Naive thymus-derived CD4-positive, alpha-beta T cell (primary cell): Measurements from ENCODE around the gene MAP6. TPM values are rescaled to one million over a fixed set of nuclear protein-coding genes. Genes with fewer than 3 reads are reported as not detected.

Experiments used
- ATAC-seq: fragments of 150-1000 bp; cut with Tn5 transposase; 2 replicates; pipeline ENCODE4 v1.10.0; 2021; ENCODE audit warnings: mild to moderate bottlenecking, moderate library complexity
- CTCF ChIA-PET: fragments of 350-600 bp; sonication (Branson Sonifier 250); formaldehyde crosslinking; loops from one replicate; lab custom pipeline; 2021; ENCODE audit warnings: antibody characterized with exemption; lab: Charles Lee
- POLR2A ChIA-PET: fragments of 350-600 bp; sonication (Branson Sonifier 250); formaldehyde crosslinking; loops from one replicate; lab custom pipeline; 2021; ENCODE audit warnings: antibody characterized with exemption, inconsistent platforms; lab: Charles Lee
- DNase-seq, 9 donors: peaks; one replicate each; pipeline versions ENCODE4 v3.0.0 to v3.0.0-alpha.2; 2020 to 2022; ENCODE audit warnings: mixed read lengths in 1 of 9
- H3K27ac ChIP-seq: one replicate; pipeline ENCODE4 v1.7.0; 2013; ENCODE audit warnings: mild to moderate bottlenecking, low read depth, low read length, moderate library complexity
- H3K27me3 ChIP-seq, 2 donors: one replicate each; pipeline ENCODE4 v1.7.0; 2013; ENCODE audit warnings: low read length in 2 of 2, mild to moderate bottlenecking in 2 of 2, moderate library complexity in 2 of 2; ENCODE audit not compliant: control insufficient read depth in 2 of 2, insufficient read depth in 2 of 2
- H3K36me3 ChIP-seq, 3 experiments: 1 replicate in 2 of 3; 2 replicates in 1 of 3; pipeline ENCODE4 v1.7.0; 2013; ENCODE audit warnings: low read length in 3 of 3, mild to moderate bottlenecking in 3 of 3, moderate library complexity in 1 of 3; ENCODE audit not compliant: insufficient read depth in 3 of 3, control insufficient read depth in 2 of 3
- H3K4me1 ChIP-seq, 2 donors: one replicate each; pipeline ENCODE4 v1.7.0; 2013; ENCODE audit warnings: low read length in 2 of 2, mild to moderate bottlenecking in 2 of 2, moderate library complexity in 1 of 2; ENCODE audit not compliant: control insufficient read depth in 2 of 2, insufficient read depth in 2 of 2
- H3K4me3 ChIP-seq: 2 replicates; pipeline ENCODE4 v1.7.0; 2013; ENCODE audit warnings: mild to moderate bottlenecking, low read length
- H3K9me3 ChIP-seq, 3 experiments: 1 replicate in 2 of 3; 2 replicates in 1 of 3; pipeline ENCODE4 v1.7.0; 2013; ENCODE audit warnings: low read length in 3 of 3; ENCODE audit not compliant: control insufficient read depth in 2 of 3
- H3K27ac Mint-ChIP-seq, 9 donors: one replicate each; pipeline ENCODE4 v1.8.0; 2020 to 2022; ENCODE audit warnings: mixed read lengths in 9 of 9, mild to moderate bottlenecking in 8 of 9, moderate library complexity in 5 of 9, inconsistent platforms in 2 of 9
- H3K27me3 Mint-ChIP-seq, 5 donors: one replicate each; pipeline ENCODE4 v1.8.0; 2021 to 2022; ENCODE audit warnings: mixed read lengths in 5 of 5, mild to moderate bottlenecking in 1 of 5
- H3K36me3 Mint-ChIP-seq, 5 donors: one replicate each; pipeline ENCODE4 v1.8.0; 2020 to 2022; ENCODE audit warnings: mixed read lengths in 5 of 5, mild to moderate bottlenecking in 3 of 5, inconsistent platforms in 1 of 5
- H3K4me1 Mint-ChIP-seq, 7 donors: one replicate each; pipeline ENCODE4 v1.8.0; 2020 to 2022; ENCODE audit warnings: mixed read lengths in 7 of 7, mild to moderate bottlenecking in 3 of 7, inconsistent platforms in 1 of 7
- H3K4me3 Mint-ChIP-seq, 10 donors: one replicate each; pipeline ENCODE4 v1.8.0; 2020 to 2022; ENCODE audit warnings: mild to moderate bottlenecking in 10 of 10, mixed read lengths in 10 of 10, moderate library complexity in 6 of 10, inconsistent platforms in 2 of 10
- H3K9me3 Mint-ChIP-seq, 11 donors: one replicate each; pipeline ENCODE4 v1.8.0; 2020 to 2022; ENCODE audit warnings: mixed read lengths in 11 of 11, mild to moderate bottlenecking in 4 of 11, inconsistent platforms in 1 of 11, moderate library complexity in 1 of 11
- intact Hi-C, 2 donors: fragments of 100-400 bp; cut with micrococcal nuclease; formaldehyde crosslinking; loops; one replicate each; pipeline ENCODE4 v1.15.1; 2023
- polyA plus RNA-seq, 2 donors: library from polyadenylated mRNA; unstranded; fragments of 300-500 nt; fragmentation: Illumina TruSeq; gene quantifications; one replicate each; pipeline ENCODE4 v1.2.3, GENCODE V29; 2021
- total RNA-seq, 6 experiments: library from RNA in 5 of 6; stranded (reverse) in 5 of 6; gene quantifications; 1 replicate in 5 of 6; 2 replicates in 1 of 6; pipeline ENCODE4 v1.2.3 and lab custom pipeline; 2021 to 2026

The MAP6 gene
- total and polyA plus RNA-seq, 7 experiments from 2014 or later: 2.7 TPM; not detected in 6

DNA sequence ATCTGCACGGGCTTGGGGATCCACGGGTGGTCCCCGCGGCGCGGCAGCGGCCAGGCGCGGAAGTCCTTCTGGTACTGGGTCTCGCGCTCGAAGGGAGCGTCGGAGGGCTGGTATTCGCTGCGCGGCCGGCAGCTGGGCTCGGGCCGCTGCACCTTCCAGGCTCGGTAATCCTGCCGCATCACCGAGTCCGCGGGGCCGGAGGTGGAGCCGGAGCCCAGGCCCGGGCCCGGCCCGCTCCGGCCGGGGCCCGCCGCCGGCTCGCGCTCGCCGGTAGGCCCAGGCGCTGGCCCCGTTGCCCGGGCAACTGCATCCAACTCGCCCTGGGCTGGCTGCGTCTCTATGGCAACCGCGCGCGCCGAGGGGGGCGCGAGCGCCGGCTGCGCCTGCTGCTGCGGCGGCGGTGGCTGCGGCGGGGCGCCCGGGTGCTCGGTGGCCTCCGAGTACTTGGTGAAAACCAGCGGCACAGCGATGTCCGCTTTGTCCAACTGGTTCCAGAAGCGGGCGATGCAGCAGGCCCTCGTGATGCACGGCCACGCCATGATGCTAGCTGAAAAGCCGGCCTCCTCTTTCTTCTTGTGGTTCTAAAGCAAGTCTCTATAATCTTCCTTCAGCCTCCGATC lies 897 bp downstream of the MAP6 start:
- POLR2A ChIA-PET: no interaction called here
- Mint-ChIP-seq H3K27me3 (peaks cover 68 to 80% (median 74%) of the 10 kb centered on the region in 5 donors), H3K9me3 (peaks cover 0 to 11% (median 5%) of the 10 kb centered on the region in 11 donors), H3K4me1 (peaks cover 5 to 27% (median 11%) of the 10 kb centered on the region in 7 donors), H3K27ac (no peak overlapping the region), H3K4me3 (peak overlapping the region in 9 of 10 donors; percentile 76 to 92 (median 83)), H3K36me3 (peaks cover 0 to 6% (median 4%) of the 10 kb centered on the region in 5 donors)
- DNase-seq (peak in 1 of 9 donors; percentile 45), ATAC-seq (peak; percentile 20)
- no peaks in the 10 kb centered on the region for H3K36me3 ChIP-seq
- H3K27me3 ChIP-seq: peaks cover 12 to 26% of the 10 kb centered on the region in 2 donors
- no peaks in the 10 kb centered on the region for H3K9me3 ChIP-seq
- H3K4me3 ChIP-seq: peak overlapping the region; percentile 39
- no peak overlapping the region for H3K27ac ChIP-seq
- H3K4me1 ChIP-seq: peaks cover 0 to 4% of the 10 kb centered on the region in 2 donors
- intact Hi-C loops: no loop called here
- CTCF ChIA-PET: no interaction called here

DNA sequence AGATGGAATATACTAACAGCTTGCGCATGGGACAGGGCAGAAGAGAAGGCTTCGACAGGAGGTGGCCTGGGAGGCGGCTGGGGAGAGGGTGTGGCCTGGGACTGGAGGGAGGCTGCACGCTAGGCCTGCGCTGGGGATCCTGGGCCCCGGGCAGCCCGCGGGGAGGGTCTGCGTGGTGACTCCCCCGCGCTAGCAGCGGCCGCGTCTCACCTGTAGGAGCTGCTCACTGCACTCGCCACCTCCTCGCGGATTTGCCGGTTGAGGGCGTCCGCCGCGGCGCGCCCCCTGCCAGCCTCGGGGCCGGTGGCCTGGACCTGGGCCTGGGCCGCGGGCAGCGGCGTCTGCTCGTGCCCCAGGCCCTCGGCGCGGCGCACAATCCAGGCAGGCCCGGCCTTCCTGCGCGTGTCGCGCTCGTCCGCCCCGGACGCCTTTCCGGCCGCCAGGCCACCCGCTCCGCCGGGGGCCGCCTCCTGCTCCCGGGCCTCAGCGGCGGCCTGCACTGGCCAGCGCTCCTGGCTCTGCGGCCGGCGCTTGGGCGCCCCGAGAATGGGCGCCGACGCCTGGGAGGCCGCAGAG lies 1.5 kb downstream of the MAP6 start:
- Mint-ChIP-seq H3K4me1 (peaks cover 5 to 25% (median 11%) of the 10 kb centered on the region in 7 donors), H3K9me3 (peaks cover 0 to 5% (median under 1%) of the 10 kb centered on the region in 11 donors), H3K27me3 (peaks cover 68 to 77% (median 74%) of the 10 kb centered on the region in 5 donors), H3K4me3 (peak overlapping the region; percentile 47 to 86 (median 80)), H3K27ac (no peak overlapping the region), H3K36me3 (peaks cover 0 to 4% (median under 1%) of the 10 kb centered on the region in 5 donors)
- Histone ChIP-seq H3K4me3 (no peak overlapping the region), H3K27me3 (peaks cover 12 to 26% of the 10 kb centered on the region in 2 donors), H3K27ac (no peak overlapping the region), H3K4me1 (peaks cover 0 to 4% of the 10 kb centered on the region in 2 donors), H3K9me3 (no peaks in the 10 kb centered on the region), H3K36me3 (no peaks in the 10 kb centered on the region)
- intact Hi-C loops: no loop called here
- ChIA-PET CTCF (no interaction called here), POLR2A (no interaction called here)
- DNase-seq: peak in 1 of 9 donors; percentile 30
- peak; percentile 18 for ATAC-seq

DNA sequence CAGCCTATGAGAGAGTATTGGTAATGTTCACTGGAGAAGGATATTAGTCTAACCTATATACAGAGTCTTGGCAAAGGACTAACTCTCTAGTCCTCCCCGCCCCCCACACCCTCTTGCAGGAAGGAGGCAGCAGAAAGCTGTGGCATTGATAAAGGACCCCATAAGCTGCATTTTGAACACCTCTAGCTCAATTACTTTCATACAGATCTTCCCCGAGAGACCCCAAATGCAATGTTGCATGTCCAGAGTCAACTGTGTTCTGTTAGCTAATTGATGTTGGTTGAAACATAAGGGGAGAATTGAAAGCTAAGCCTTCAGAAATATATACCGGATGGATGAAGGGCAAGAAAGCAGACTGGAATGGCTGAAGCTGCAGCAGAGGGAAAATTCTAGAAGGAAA lies 2.8 kb downstream of the MAP6 start:
- no peak for DNase-seq
- H3K4me3 ChIP-seq: no peak overlapping the region
- Mint-ChIP-seq H3K36me3 (peaks cover 0 to 4% (median 0%) of the 10 kb centered on the region in 5 donors), H3K9me3 (no peaks in the 10 kb centered on the region), H3K27ac (no peak overlapping the region), H3K4me1 (peaks cover 5 to 20% (median 11%) of the 10 kb centered on the region in 7 donors), H3K4me3 (peak overlapping the region in 4 of 10 donors; percentile 1 to 86 (median 66)), H3K27me3 (peaks cover 58 to 71% (median 68%) of the 10 kb centered on the region in 5 donors)
- ATAC-seq: no peak
- CTCF ChIA-PET: no interaction called here
- H3K4me1 ChIP-seq: peaks cover 0 to 4% of the 10 kb centered on the region in 2 donors
- peaks cover 12 to 26% of the 10 kb centered on the region in 2 donors for H3K27me3 ChIP-seq
- no peaks in the 10 kb centered on the region for H3K9me3 ChIP-seq
- H3K36me3 ChIP-seq: no peaks in the 10 kb centered on the region
- intact Hi-C loops: no loop called here
- no peak overlapping the region for H3K27ac ChIP-seq
- POLR2A ChIA-PET: no interaction called here

DNA sequence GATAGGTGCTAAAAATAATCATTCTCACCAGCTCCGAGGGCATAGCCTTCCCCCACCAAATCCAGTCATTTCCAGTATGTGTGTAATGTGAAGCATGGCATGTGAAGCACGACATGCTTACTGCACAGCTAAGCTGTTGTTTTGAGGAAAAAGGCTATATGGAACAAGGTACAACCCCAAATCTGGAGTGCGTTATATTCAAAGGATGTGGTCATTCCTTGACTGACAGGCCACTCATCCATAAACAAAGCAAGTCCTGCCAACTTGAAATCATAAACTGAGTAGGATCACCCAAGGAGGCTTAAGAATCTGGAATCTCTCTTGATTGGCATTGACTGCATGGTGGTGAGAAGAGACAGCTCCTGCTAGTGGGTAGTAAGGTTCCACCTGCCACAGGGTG lies 3.7 kb downstream of the MAP6 start:
- Mint-ChIP-seq H3K4me3 (no peak overlapping the region), H3K27me3 (peaks cover 55 to 70% (median 68%) of the 10 kb centered on the region in 5 donors), H3K36me3 (peaks cover 0 to 4% (median 0%) of the 10 kb centered on the region in 5 donors), H3K27ac (no peak overlapping the region), H3K9me3 (no peaks in the 10 kb centered on the region), H3K4me1 (peaks cover 5 to 19% (median 11%) of the 10 kb centered on the region in 7 donors)
- intact Hi-C loops: no loop called here
- peaks cover 0 to 4% of the 10 kb centered on the region in 2 donors for H3K4me1 ChIP-seq
- H3K9me3 ChIP-seq: no peaks in the 10 kb centered on the region
- POLR2A ChIA-PET: no interaction called here
- peaks cover 12 to 20% of the 10 kb centered on the region in 2 donors for H3K27me3 ChIP-seq
- no peak overlapping the region for H3K4me3 ChIP-seq
- ATAC-seq (no peak), DNase-seq (no peak)
- CTCF ChIA-PET: interaction anchor here (0.6 kb wide), 1 partner anchor 160 kb away, joined by 7 read pairs; no protein-coding TSS in a partner anchor
- no peak overlapping the region for H3K27ac ChIP-seq
- H3K36me3 ChIP-seq: no peaks in the 10 kb centered on the region

DNA sequence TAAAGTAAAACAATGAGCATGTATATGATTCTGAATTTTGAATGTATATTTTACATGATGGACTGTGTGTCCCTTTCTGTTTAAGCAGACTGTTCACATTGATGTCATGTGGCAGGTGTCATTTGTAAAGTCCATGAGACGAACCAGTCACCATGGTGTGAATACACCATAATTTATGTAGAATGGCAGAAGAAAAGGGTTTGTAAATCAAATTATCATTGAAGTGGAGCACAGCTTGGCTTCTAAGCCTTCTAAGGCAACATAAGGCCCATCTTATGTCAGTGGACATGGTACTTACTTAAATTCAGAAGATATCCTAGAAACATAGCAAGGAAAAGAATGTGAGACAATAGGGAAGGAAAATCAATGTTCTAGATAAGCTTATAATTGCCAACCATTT lies 4.4 kb downstream of the MAP6 start:
- Mint-ChIP-seq H3K4me3 (no peak overlapping the region), H3K27ac (no peak overlapping the region), H3K4me1 (peaks cover 5 to 18% (median 11%) of the 10 kb centered on the region in 7 donors), H3K27me3 (peaks cover 54 to 68% (median 66%) of the 10 kb centered on the region in 5 donors), H3K9me3 (no peaks in the 10 kb centered on the region), H3K36me3 (peaks cover 0 to 4% (median 0%) of the 10 kb centered on the region in 5 donors)
- no peaks in the 10 kb centered on the region for H3K36me3 ChIP-seq
- peaks cover 9 to 16% of the 10 kb centered on the region in 2 donors for H3K27me3 ChIP-seq
- no peak overlapping the region for H3K27ac ChIP-seq
- POLR2A ChIA-PET: no interaction called here
- DNase-seq (no peak), ATAC-seq (no peak)
- H3K4me1 ChIP-seq: peaks cover 0 to 4% of the 10 kb centered on the region in 2 donors
- no peak overlapping the region for H3K4me3 ChIP-seq
- CTCF ChIA-PET: interaction anchor here (0.6 kb wide), 1 partner anchor 699 kb away, joined by 4 read pairs; no protein-coding TSS in a partner anchor
- intact Hi-C loops: no loop called here
- H3K9me3 ChIP-seq: no peaks in the 10 kb centered on the region

DNA sequence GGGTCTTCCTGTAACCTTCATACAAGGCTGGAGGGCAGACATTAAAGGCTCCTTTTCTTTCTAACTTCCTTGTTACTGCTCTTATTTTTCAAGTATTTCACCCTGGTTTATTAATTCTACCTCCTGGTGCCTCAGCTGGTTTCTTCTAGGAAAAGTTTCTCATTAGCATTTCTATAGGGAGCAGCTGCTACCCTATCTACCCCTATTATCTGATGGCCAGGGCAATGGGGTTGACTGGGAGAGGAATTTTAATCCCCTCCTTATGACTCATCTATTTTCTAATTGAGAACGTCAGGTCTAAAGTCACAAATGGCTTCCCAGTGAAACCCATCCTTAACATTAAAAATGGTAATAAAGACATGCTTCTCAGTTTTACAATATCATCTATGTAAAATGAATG lies 5.0 kb downstream of the MAP6 start:
- Mint-ChIP-seq H3K36me3 (peaks cover 0 to 4% (median 0%) of the 10 kb centered on the region in 5 donors), H3K27ac (no peak overlapping the region), H3K9me3 (no peaks in the 10 kb centered on the region), H3K4me3 (no peak overlapping the region), H3K27me3 (peaks cover 54 to 67% (median 62%) of the 10 kb centered on the region in 5 donors), H3K4me1 (peaks cover 5 to 12% (median 11%) of the 10 kb centered on the region in 7 donors)
- ChIA-PET CTCF (no interaction called here), POLR2A (no interaction called here)
- ATAC-seq (no peak), DNase-seq (no peak)
- H3K27ac ChIP-seq: no peak overlapping the region
- peaks cover 0 to 4% of the 10 kb centered on the region in 2 donors for H3K4me1 ChIP-seq
- no peaks in the 10 kb centered on the region for H3K9me3 ChIP-seq
- no peak overlapping the region for H3K4me3 ChIP-seq
- H3K27me3 ChIP-seq: peaks cover 4 to 12% of the 10 kb centered on the region in 2 donors
- H3K36me3 ChIP-seq: no peaks in the 10 kb centered on the region
- intact Hi-C loops: no loop called here
